Cortex of kidney (tissue), 1 donor: ENCODE measurements around the gene PCNX4.

Experiments used
- DNase-seq: peaks from one replicate; lab custom pipeline; 2025; lab: John Stamatoyannopoulos, UW

Gene PCNX4

GRCh38 chr14:60206249-60206670, 114.5 kb downstream of the PCNX4 start:
- DNase-seq, result no peak

- DNase-seq, result no peak
These were observed 115.3 kb downstream of the PCNX4 start for GRCh38 chr14:60206837-60207533.

- no peak for DNase-seq
These were observed 119.0 kb downstream of the PCNX4 start for GRCh38 chr14:60210703-60211102.

GRCh38 chr14:60211153-60211552, 119.4 kb downstream of the PCNX4 start:
- DNase-seq, result no peak

- no peak for DNase-seq
These were observed 121.0 kb downstream of the PCNX4 start for GRCh38 chr14:60212503-60213371.

- no peak for DNase-seq
These were observed 122.3 kb downstream of the PCNX4 start for GRCh38 chr14:60214003-60214402.

GRCh38 chr14:60214415-60215126, 122.8 kb downstream of the PCNX4 start:
- DNase-seq, result no peak

- no peak for DNase-seq
These were observed 123.4 kb downstream of the PCNX4 start for GRCh38 chr14:60215127-60215444.

GRCh38 chr14:60215520-60216420, 124.0 kb downstream of the PCNX4 start:
- DNase-seq, result no peak

- DNase-seq, result no peak
These were observed 126.0 kb downstream of the PCNX4 start for GRCh38 chr14:60217713-60218112.
